Peyer's patch (tissue), 4 donors: ENCODE results near the gene WNT9B. TPM values are rescaled to one million over a fixed set of nuclear protein-coding genes. Genes with fewer than 3 reads are reported as not detected.

ENCODE experiments used
- DNase-seq, 3 donors: peaks; one replicate each; pipeline ENCODE4 v3.0.0-alpha.2; 2017 to 2019
- H3K27ac ChIP-seq, 4 donors: fragments of 200-600 bp; sonication (generic); one replicate each; pipeline ENCODE4 v1.5.1; 2016 to 2019
- H3K27me3 ChIP-seq, 2 donors: fragments of 200-600 bp; sonication (generic); one replicate each; pipeline ENCODE4 v1.5.1; 2019
- H3K36me3 ChIP-seq, 3 donors: fragments of 200-600 bp; sonication (generic); one replicate each; pipeline ENCODE4 v1.5.1; 2016 to 2019
- H3K4me1 ChIP-seq, 4 donors: fragments of 200-600 bp; sonication (generic); one replicate each; pipeline ENCODE4 v1.5.1; 2016 to 2019
- H3K4me3 ChIP-seq, 4 donors: fragments of 200-600 bp; sonication (generic); 1 replicate in 3 of 4; 2 replicates in 1 of 4; pipeline ENCODE4 v1.5.1; 2016 to 2019; ENCODE audit warnings: mild to moderate bottlenecking in 1 of 4
- H3K9me3 ChIP-seq, 4 donors: fragments of 200-600 bp; sonication (generic); one replicate each; pipeline ENCODE4 v1.5.1; 2016 to 2019; ENCODE audit warnings: mild to moderate bottlenecking in 1 of 4
- CTCF ChIP-seq, 6 experiments: fragments of 450-650 bp in 4 of 6; fragments of 200-600 bp in 2 of 6; sonication (generic) in 1 of 6; IDR thresholded peaks; one replicate each; pipeline ENCODE4 v1.5.1; 2017 to 2019; ENCODE audit warnings: antibody characterized with exemption in 6 of 6, mild to moderate bottlenecking in 3 of 6, moderate library complexity in 1 of 6
- POLR2A ChIP-seq, 2 donors: fragments of 450-650 bp; IDR thresholded peaks; one replicate each; pipeline ENCODE4 v1.5.1; 2017; ENCODE audit warnings: antibody characterized with exemption in 2 of 2, mild to moderate bottlenecking in 2 of 2, moderate library complexity in 2 of 2
- total RNA-seq, 4 donors: library from RNA; depleted of rRNA; stranded (reverse); fragments of >200 nt; gene quantifications; one replicate each; pipeline ENCODE4 v1.1.0, GENCODE V29; 2016

Gene WNT9B
- total RNA-seq, 4 donors from 2014 or later, result 0.67 TPM; not detected in 3

GRCh38 chr17:46877466-46877865, 26.1 kb downstream of the WNT9B start:
- no peak for TF ChIP-seq CTCF (IDR thresholded peaks at IDR 0.05)
- TF ChIP-seq POLR2A (IDR thresholded peaks at IDR 0.05), result no peak

GRCh38 chr17:46878055-46878454, 26.7 kb downstream of the WNT9B start:
- Histone ChIP-seq H3K27ac (no peak overlapping the region), H3K9me3 (no peaks in the 10 kb centered on the region), H3K4me3 (no peak overlapping the region), H3K27me3 (no peaks in the 10 kb centered on the region), H3K4me1 (no peaks in the 10 kb centered on the region), H3K36me3 (no peaks in the 10 kb centered on the region)
- no peak for DNase-seq
- no peak for TF ChIP-seq POLR2A (IDR thresholded peaks at IDR 0.05)
- no peak for TF ChIP-seq CTCF (IDR thresholded peaks at IDR 0.05)

More at GRCh38 chr17:46877466-46877865, 26.1 kb downstream of the WNT9B start:
- Histone ChIP-seq H3K27me3 (no peaks in the 10 kb centered on the region), H3K27ac (no peak overlapping the region), H3K4me3 (no peak overlapping the region), H3K4me1 (no peaks in the 10 kb centered on the region), H3K9me3 (no peaks in the 10 kb centered on the region), H3K36me3 (no peaks in the 10 kb centered on the region)
- no peak for DNase-seq

GRCh38 chr17:46879101-46879500, 27.7 kb downstream of the WNT9B start:
- H3K27ac ChIP-seq, result no peak overlapping the region
- TF ChIP-seq POLR2A (IDR thresholded peaks at IDR 0.05), result no peak
- TF ChIP-seq CTCF (IDR thresholded peaks at IDR 0.05), result no peak
- H3K36me3 ChIP-seq, result no peaks in the 10 kb centered on the region
- DNase-seq, result no peak
- no peaks in the 10 kb centered on the region for H3K9me3 ChIP-seq
- H3K4me1 ChIP-seq, result no peaks in the 10 kb centered on the region
- H3K4me3 ChIP-seq, result no peak overlapping the region
- H3K27me3 ChIP-seq, result no peaks in the 10 kb centered on the region

GRCh38 chr17:46881015-46881414, 29.6 kb downstream of the WNT9B start:
- DNase-seq, result no peak
- Histone ChIP-seq H3K27ac (no peak overlapping the region), H3K27me3 (no peaks in the 10 kb centered on the region), H3K36me3 (no peaks in the 10 kb centered on the region), H3K4me1 (no peaks in the 10 kb centered on the region), H3K4me3 (no peak overlapping the region), H3K9me3 (no peaks in the 10 kb centered on the region)
- TF ChIP-seq CTCF (IDR thresholded peaks at IDR 0.05), result no peak
- no peak for TF ChIP-seq POLR2A (IDR thresholded peaks at IDR 0.05)

- DNase-seq, result no peak
- Histone ChIP-seq H3K36me3 (no peaks in the 10 kb centered on the region), H3K27ac (no peak overlapping the region), H3K4me3 (no peak overlapping the region), H3K4me1 (no peaks in the 10 kb centered on the region), H3K9me3 (no peaks in the 10 kb centered on the region), H3K27me3 (no peaks in the 10 kb centered on the region)
- TF ChIP-seq POLR2A (IDR thresholded peaks at IDR 0.05), result no peak
- no peak for TF ChIP-seq CTCF (IDR thresholded peaks at IDR 0.05)
Observed at GRCh38 chr17:46882666-46883065, 31.3 kb downstream of the WNT9B start.

- TF ChIP-seq CTCF (IDR thresholded peaks at IDR 0.05) (no peak), POLR2A (IDR thresholded peaks at IDR 0.05) (no peak)
- no peaks in the 10 kb centered on the region for H3K36me3 ChIP-seq
- H3K9me3 ChIP-seq, result no peaks in the 10 kb centered on the region
- no peaks in the 10 kb centered on the region for H3K4me1 ChIP-seq
- H3K4me3 ChIP-seq, result no peak overlapping the region
- H3K27me3 ChIP-seq, result no peaks in the 10 kb centered on the region
- H3K27ac ChIP-seq, result no peak overlapping the region
- no peak for DNase-seq
Observed at GRCh38 chr17:46883871-46884520, 32.6 kb downstream of the WNT9B start.
